BE2C (cell line): ENCODE results near the gene MYMX.

ENCODE experiments used
- DNase-seq: peaks from one replicate; pipeline ENCODE4 v3.0.0-alpha.2; 2020
- H3K27me3 ChIP-seq: fragments of 250-450 bp; sonication (Bioruptor Pico); 2 replicates; pipeline ENCODE4 v1.5.1; 2020; ENCODE audit warnings: mild to moderate bottlenecking
- H3K36me3 ChIP-seq: fragments of 250-450 bp; sonication (Bioruptor Pico); 2 replicates; pipeline ENCODE4 v1.5.1; 2020; ENCODE audit warnings: mild to moderate bottlenecking
- H3K4me1 ChIP-seq: fragments of 250-450 bp; sonication (Bioruptor Pico); 2 replicates; pipeline ENCODE4 v1.5.1; 2020
- H3K4me3 ChIP-seq: 2 replicates; pipeline ENCODE4 v1.5.1; 2011; ENCODE audit warnings: low read depth, low read length
- H3K9me3 ChIP-seq: fragments of 250-450 bp; sonication (Bioruptor Pico); 2 replicates; pipeline ENCODE4 v1.5.1; 2020
- TF ChIP-seq, protein P1 (sequence below): IDR thresholded peaks from 2 replicates; pipeline ENCODE4 v1.5.1; 2012; ENCODE audit warnings: mild to moderate bottlenecking, low read depth, low read length

MYMX gene

DNA sequence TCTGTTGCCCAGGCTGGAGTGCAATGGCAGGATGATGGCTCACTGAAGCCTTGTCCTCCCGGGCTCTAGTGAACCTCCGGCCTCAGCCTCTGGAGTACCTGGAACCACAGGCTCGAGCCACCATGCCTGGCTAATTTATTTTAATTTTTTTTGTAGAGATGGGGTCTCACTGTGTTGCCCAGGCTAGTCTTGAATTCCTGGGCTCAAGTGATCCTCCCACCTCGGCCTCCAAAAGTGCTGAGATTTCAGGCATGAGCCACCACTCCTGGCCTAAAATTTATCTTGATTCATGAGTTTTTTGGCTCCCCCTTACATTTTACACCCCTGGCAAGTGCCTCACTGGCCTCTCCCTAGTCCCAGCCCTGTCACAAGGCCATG lies 4.2 kb downstream of the MYMX start:
- TF ChIP-seq, protein P1, sequence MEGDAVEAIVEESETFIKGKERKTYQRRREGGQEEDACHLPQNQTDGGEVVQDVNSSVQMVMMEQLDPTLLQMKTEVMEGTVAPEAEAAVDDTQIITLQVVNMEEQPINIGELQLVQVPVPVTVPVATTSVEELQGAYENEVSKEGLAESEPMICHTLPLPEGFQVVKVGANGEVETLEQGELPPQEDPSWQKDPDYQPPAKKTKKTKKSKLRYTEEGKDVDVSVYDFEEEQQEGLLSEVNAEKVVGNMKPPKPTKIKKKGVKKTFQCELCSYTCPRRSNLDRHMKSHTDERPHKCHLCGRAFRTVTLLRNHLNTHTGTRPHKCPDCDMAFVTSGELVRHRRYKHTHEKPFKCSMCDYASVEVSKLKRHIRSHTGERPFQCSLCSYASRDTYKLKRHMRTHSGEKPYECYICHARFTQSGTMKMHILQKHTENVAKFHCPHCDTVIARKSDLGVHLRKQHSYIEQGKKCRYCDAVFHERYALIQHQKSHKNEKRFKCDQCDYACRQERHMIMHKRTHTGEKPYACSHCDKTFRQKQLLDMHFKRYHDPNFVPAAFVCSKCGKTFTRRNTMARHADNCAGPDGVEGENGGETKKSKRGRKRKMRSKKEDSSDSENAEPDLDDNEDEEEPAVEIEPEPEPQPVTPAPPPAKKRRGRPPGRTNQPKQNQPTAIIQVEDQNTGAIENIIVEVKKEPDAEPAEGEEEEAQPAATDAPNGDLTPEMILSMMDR, result no peak
- Histone ChIP-seq H3K9me3 (no peaks in the 10 kb centered on the region), H3K36me3 (no peaks in the 10 kb centered on the region; the same call in 1 of the 2 replicates), H3K27me3 (no peaks in the 10 kb centered on the region), H3K4me3 (no peak overlapping the region), H3K4me1 (peaks cover 34% of the 10 kb centered on the region)
- DNase-seq, result no peak

DNA sequence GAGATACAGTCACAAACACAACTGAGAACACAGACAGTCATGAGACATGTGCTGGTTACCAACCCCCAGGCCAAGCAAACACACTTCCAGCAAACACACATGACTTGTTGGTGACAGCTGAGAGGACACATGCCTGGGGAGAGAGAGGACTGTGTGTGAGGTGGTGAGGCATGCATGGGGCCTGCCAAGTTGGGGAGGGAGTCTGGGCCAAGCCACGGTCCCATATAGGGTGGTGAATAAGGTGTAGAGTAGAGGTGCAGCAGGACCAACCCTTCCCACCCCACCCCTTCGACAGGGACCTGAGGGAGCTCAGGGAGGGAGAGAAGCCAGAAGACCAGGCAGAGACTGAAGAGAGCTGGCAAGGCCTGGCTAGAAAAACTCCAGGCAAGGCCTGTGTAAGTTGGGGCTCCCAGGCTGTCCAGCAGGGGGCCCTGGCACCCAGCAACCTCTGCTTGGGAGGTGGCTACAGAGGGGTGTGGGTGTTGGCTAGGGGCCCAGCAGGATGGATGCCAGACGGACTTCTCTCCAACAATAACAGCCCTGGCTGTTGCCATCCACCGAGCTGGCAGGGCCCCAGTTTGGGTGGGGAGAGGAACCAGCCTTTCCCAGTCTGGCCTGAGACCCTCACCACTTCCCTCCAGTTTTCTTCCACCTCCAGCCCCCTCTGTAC lies 4.7 kb downstream of the MYMX start:
- DNase-seq, result peak; percentile 96
- H3K4me1 ChIP-seq, result peaks cover 38% of the 10 kb centered on the region
- H3K36me3 ChIP-seq, result no peaks in the 10 kb centered on the region; the same call in 1 of the 2 replicates
- no peaks in the 10 kb centered on the region for H3K9me3 ChIP-seq
- H3K4me3 ChIP-seq, result peak overlapping the region; percentile 15
- no peaks in the 10 kb centered on the region for H3K27me3 ChIP-seq
- TF ChIP-seq, protein P1, result peak; percentile 82

DNA sequence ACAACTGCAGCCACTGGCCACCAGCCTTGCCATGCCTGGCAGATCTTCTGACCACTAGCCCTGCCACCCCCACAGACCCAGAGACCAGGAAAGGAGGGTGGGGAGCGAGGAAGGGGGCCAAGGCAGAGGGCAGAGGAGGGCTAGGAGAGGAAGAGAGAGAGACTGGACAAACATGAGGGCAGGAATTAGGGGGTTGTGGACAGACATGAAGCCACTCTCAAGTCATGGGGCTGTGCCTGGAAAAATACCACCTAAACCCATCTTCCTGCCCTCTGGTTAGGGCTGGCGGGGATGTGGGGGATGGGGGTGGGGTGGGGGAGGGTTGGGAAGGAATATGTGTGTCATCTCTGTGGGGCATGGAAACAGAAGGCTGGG lies 5.2 kb downstream of the MYMX start:
- Histone ChIP-seq H3K4me3 (peak overlapping the region; percentile 15), H3K4me1 (peaks cover 37% of the 10 kb centered on the region), H3K9me3 (no peaks in the 10 kb centered on the region), H3K27me3 (no peaks in the 10 kb centered on the region), H3K36me3 (no peaks in the 10 kb centered on the region; the same call in 1 of the 2 replicates)
- no peak for DNase-seq
- TF ChIP-seq, protein P1, result no peak

DNA sequence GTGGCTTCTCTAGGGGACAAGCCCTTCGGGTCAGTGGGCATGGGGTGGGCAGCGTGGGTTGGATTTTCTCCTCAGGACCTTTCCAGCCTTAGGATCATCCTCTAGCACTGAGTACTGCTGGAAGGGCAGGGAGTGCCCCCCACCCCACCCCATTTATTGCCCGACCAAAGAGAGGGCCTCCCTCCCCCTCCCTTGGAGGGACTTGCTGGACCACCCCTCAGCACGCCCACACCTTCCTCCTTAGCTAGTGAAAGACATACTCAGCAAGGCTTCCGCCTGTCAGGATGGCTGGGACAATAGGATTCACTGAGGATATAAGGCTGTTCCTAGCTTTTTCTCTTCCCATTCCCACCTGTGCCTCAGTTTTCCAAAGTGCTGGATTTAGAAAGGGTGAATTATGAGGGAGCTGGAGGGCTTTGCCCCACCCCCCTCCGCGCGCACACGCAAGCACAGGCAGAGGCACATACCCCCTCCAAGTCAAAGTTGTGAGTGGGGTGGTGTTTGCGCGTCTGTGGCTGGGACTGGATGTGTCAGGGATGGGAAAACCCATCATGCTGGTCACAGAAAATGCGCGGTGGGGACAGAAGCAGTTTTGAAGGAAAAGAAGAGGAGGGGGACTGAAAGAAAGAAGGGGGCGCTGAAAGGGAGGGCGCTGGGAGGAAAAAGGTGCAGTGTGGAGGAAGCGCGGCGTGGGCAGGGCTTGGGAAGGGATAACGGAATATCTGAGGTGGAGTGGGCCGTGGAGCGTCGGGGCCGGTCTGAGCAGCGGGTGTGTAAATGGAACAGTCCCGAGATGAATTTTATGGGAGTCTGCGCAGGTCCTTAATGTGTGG lies 6.0 kb downstream of the MYMX start:
- Histone ChIP-seq H3K27me3 (no peaks in the 10 kb centered on the region), H3K4me1 (peaks cover 33% of the 10 kb centered on the region), H3K4me3 (peak overlapping the region; percentile 54), H3K9me3 (no peaks in the 10 kb centered on the region), H3K36me3 (no peaks in the 10 kb centered on the region; the same call in 1 of the 2 replicates)
- TF ChIP-seq, protein P1, result no peak
- DNase-seq, result no peak

DNA sequence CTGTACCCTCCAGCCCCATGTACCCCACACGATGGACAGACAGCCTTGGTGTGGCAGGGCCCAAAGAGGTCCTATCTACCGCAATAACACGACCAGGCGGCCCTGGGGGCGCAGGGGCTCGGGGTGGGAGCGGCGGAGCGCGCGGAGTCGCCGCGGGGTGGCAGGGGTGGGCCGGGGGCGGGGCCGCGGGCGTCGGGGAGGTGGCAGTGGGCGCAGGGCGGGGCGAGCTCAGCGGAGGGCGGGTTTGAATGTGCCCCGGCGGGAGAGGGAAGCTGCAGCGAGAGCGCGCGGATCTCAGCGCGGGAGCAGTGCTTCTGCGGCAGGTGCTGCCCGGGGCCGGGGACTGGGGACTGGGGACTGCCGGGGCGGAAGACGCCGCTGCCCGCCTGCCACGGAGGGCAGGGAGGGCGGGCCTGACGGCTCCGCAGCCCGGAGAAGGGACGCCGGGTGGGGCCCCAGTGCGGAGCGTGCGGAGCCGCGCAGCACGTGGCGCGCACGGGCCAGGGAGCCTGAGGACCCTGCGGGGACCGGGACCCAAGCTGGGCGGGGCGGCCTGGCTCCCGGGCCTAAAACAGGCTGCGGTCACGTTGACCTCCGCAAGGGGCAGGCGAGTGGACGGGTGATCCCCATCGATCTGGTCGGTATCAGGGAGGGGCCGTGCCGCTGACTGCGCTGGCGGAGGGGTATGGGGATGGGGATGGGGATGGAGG lies 6.7 kb downstream of the MYMX start, which contains the start of gene SLC29A1:
Gene SLC29A1, plus strand, starts transcription at position 277 of the 710 bp plus-strand sequence. CDS start 3,719 bp downstream, outside the sequence.
- Histone ChIP-seq H3K27me3 (no peaks in the 10 kb centered on the region), H3K4me3 (peak within 1 kb of the TSS; percentile 69), H3K9me3 (no peaks in the 10 kb centered on the region), H3K36me3 (peaks cover 4% of the 10 kb centered on the region; the same call in 1 of the 2 replicates), H3K4me1 (peaks cover 33% of the 10 kb centered on the region)
- TF ChIP-seq, protein P1, result no peak
- DNase-seq, result peak; percentile 92
